ENCODE results near the gene ZAR1L. TPM values are rescaled to one million over a fixed set of nuclear protein-coding genes. Genes with fewer than 3 reads are reported as not detected.
"Not testable (repeated sequence)": the region's sequence is repeated elsewhere in the genome, so short reads cannot be mapped to it uniquely, and the experiment has no call there.

The ZAR1L gene, protein sequence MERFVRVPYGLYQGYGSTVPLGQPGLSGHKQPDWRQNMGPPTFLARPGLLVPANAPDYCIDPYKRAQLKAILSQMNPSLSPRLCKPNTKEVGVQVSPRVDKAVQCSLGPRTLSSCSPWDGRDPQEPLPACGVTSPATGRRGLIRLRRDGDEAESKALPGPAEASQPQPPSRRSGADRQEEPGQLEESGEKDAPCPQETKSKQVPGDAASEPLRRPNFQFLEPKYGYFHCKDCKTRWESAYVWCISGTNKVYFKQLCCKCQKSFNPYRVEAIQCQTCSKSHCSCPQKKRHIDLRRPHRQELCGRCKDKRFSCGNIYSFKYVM
- total RNA-seq, result not detected

DNA sequence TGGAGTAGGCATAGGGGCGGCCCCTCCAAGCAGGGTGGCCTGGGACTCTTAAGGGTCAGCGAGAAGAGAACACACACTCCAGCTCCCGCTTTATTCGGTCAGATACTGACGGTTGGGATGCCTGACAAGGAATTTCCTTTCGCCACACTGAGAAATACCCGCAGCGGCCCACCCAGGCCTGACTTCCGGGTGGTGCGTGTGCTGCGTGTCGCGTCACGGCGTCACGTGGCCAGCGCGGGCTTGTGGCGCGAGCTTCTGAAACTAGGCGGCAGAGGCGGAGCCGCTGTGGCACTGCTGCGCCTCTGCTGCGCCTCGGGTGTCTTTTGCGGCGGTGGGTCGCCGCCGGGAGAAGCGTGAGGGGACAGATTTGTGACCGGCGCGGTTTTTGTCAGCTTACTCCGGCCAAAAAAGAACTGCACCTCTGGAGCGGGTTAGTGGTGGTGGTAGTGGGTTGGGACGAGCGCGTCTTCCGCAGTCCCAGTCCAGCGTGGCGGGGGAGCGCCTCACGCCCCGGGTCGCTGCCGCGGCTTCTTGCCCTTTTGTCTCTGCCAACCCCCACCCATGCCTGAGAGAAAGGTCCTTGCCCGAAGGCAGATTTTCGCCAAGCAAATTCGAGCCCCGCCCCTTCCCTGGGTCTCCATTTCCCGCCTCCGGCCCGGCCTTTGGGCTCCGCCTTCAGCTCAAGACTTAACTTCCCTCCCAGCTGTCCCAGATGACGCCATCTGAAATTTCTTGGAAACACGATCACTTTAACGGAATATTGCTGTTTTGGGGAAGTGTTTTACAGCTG is at the start of gene ZAR1L, which contains the start of gene BRCA2:
ZAR1L (minus strand) TSS at position 126 of the 790 bp plus-strand sequence. CDS start 3,438 bp downstream, outside the sequence.
BRCA2 (plus strand) TSS at position 271 of the 790 bp plus-strand sequence. CDS start 953 bp downstream, outside the sequence.
- WGBS, 2 donors, result 0 to 1% methylated on average over 23 to 24 of the region's 60 CpGs
- Histone ChIP-seq H3K27ac (peak within 1 kb of the TSS; percentile 87 to 99 (median 94)), H3K36me3 (no peaks in the 10 kb centered on the region), H3K9me3 (no peaks in the 10 kb centered on the region), H3K27me3 (no peaks in the 10 kb centered on the region), H3K4me1 (peaks cover 0 to 15% (median 0%) of the 10 kb centered on the region in 3 donors), H3K4me3 (peak within 1 kb of the TSS; percentile 62 to 81 (median 72))
- DNase-seq, result peak; percentile 51
- TF ChIP-seq POLR2A (IDR thresholded peaks at IDR 0.05), result peak in 3 of 4 donors; percentile 46 to 83 (median 76)
- TF ChIP-seq, protein P1, sequence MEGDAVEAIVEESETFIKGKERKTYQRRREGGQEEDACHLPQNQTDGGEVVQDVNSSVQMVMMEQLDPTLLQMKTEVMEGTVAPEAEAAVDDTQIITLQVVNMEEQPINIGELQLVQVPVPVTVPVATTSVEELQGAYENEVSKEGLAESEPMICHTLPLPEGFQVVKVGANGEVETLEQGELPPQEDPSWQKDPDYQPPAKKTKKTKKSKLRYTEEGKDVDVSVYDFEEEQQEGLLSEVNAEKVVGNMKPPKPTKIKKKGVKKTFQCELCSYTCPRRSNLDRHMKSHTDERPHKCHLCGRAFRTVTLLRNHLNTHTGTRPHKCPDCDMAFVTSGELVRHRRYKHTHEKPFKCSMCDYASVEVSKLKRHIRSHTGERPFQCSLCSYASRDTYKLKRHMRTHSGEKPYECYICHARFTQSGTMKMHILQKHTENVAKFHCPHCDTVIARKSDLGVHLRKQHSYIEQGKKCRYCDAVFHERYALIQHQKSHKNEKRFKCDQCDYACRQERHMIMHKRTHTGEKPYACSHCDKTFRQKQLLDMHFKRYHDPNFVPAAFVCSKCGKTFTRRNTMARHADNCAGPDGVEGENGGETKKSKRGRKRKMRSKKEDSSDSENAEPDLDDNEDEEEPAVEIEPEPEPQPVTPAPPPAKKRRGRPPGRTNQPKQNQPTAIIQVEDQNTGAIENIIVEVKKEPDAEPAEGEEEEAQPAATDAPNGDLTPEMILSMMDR (IDR thresholded peaks at IDR 0.05), result peak in 2 of 6 experiments; percentile 4 to 7
- intact Hi-C loops (cut with DNase I), result loop anchor here (10.0 kb wide), 1 partner anchor 401 kb away; no protein-coding TSS in a partner anchor

DNA sequence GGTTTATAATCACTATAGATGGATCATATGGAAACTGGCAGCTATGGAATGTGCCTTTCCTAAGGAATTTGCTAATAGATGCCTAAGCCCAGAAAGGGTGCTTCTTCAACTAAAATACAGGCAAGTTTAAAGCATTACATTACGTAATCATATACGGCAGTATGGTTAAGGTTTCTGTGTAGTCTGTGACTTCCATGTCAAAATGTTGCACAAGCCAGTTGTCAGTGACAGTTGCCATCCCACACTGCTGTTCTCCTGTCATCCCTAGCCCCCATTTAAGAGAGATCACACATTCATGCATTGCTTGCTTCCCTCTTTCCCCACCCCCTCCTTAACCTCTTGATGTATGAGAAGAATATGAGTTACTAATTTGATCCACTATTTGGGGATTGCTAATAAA is 47.4 kb upstream of the ZAR1L start:
- no peaks in the 10 kb centered on the region for H3K36me3 ChIP-seq

DNA sequence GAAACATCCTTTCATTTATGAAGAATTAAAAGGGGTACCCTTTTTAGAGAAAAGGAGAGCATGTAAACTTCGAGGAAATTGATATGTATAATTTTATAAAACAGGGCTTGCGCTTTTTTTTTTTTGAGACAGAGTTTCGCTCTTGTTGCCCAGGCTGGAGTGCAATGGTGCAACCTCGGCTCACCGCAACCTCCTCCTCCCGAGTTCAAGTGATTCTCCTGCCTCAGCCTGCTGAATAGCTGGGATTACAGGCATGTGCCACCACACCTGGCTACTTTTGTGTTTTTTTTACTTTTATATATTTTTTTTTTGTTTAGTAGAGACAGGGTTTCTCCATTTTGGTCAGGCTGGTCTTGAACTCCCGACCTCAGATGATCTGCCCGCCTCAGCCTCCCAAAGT is 40.8 kb upstream of the ZAR1L start:
- DNase-seq; H3K27ac ChIP-seq; H3K4me3 ChIP-seq; intact Hi-C loops (cut with DNase I); H3K27me3 ChIP-seq; H3K36me3 ChIP-seq; H3K4me1 ChIP-seq; H3K9me3 ChIP-seq: not testable (repeated sequence)
- WGBS, 2 donors, result 92 to 94% methylated on average over 8 of the region's 8 CpGs

More for the DNA sequence above, 47.4 kb upstream of the ZAR1L start:
- Histone ChIP-seq H3K27ac (no peak overlapping the region), H3K4me1 (no peaks in the 10 kb centered on the region), H3K27me3 (no peaks in the 10 kb centered on the region), H3K4me3 (no peak overlapping the region), H3K9me3 (no peaks in the 10 kb centered on the region)
- intact Hi-C loops (cut with DNase I), result no loop called here
- 88 to 89% methylated on average over 2 of the region's 2 CpGs for WGBS, 2 donors
- DNase-seq, result no peak
- no peak for TF ChIP-seq POLR2A (IDR thresholded peaks at IDR 0.05)
- TF ChIP-seq, protein P1 (IDR thresholded peaks at IDR 0.05), result no peak

DNA sequence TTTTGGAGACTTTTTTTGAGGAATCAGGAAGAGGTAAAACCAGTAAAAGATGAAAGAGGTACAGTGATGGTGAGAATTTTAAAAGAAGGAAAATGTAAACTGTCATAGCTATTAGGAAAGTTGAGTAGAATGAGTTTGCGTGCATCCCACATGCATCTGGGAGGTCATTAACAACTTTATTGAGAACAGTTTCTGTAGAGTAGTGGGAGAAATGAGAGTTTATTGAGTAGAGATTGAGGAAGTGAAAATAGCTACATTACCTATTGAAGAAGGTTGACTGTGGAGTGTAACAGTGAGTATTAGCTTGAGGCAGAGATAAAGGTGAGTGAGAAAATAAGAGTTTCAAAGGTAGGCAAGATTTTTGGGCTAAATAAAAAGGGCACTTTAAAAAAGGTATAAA is 38.9 kb upstream of the ZAR1L start:
- Histone ChIP-seq H3K27ac (no peak overlapping the region), H3K27me3 (no peaks in the 10 kb centered on the region), H3K36me3 (no peaks in the 10 kb centered on the region), H3K4me3 (no peak overlapping the region), H3K9me3 (no peaks in the 10 kb centered on the region), H3K4me1 (no peaks in the 10 kb centered on the region)
- DNase-seq, result no peak
- 86 to 100% methylated on average over 1 of the region's 1 CpG for WGBS, 2 donors
- TF ChIP-seq, protein P1 (IDR thresholded peaks at IDR 0.05), result no peak
- TF ChIP-seq POLR2A (IDR thresholded peaks at IDR 0.05), result no peak
- intact Hi-C loops (cut with DNase I), result no loop called here

DNA sequence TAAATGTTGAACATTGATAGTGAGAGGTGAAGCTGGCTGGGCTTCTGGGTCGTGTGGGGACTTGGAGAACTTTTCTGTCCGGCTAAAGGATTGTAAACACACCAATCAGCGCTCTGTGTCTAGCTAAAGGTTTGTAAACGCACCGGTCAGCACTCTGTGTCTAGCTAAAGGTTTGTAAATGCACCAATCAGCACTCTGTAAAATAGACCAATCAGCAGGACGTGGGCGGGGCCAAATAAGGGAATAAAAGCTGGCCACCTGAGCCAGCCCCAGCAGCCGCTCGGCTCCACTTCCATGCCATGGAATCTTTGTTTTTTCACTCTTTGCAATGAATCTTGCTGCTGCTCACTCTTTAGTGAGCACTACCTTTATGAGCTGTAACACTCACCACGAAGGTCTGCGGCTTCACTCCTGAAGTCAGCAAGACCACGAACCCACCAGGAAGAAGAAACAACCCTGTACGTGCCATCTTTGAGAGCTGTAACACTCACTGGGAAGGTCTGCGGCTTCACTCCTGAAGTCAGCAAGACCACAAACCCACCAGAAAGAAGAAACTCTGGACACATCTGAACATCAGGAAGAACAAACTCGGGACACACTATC is 35.8 kb upstream of the ZAR1L start:
- H3K4me1 ChIP-seq; DNase-seq; intact Hi-C loops (cut with DNase I); H3K36me3 ChIP-seq; H3K27me3 ChIP-seq; H3K27ac ChIP-seq; H3K4me3 ChIP-seq; H3K9me3 ChIP-seq: not testable (repeated sequence)
- WGBS, 2 donors, result 95% methylated on average over 11 to 15 of the region's 15 CpGs
